Jurkat, Clone E6-1 (cell line): ENCODE data around the gene REXO5.
A peak's percentile ranks its signal among the peaks of the same experiment; 100 is the strongest.
"Not testable (repeated sequence)": the region's sequence is repeated elsewhere in the genome, so short reads cannot be mapped to it uniquely, and the experiment has no call there.

Source experiments
- DNase-seq: peaks from one replicate; pipeline ENCODE4 v3.0.0-alpha.2; 2011; ENCODE audit warnings: low read depth, low spot score
- H3K4me3 ChIP-seq: 2 replicates; pipeline ENCODE4 v1.5.1; 2011; ENCODE audit warnings: mild to moderate bottlenecking, low read length, control low read depth, moderate library complexity

The REXO5 gene

GRCh38 chr16:20791923-20792612 lies 14.3 kb upstream of the REXO5 start:
- DNase-seq = no peak
- H3K4me3 ChIP-seq = no peak overlapping the region

GRCh38 chr16:20798364-20798763 lies 8.0 kb upstream of the REXO5 start:
- no peak overlapping the region for H3K4me3 ChIP-seq
- peak; percentile 29 for DNase-seq

GRCh38 chr16:20799599-20799998 lies 6.7 kb upstream of the REXO5 start:
- no peak overlapping the region for H3K4me3 ChIP-seq
- DNase-seq = no peak

GRCh38 chr16:20801278-20801677 lies 5.0 kb upstream of the REXO5 start:
- no peak for DNase-seq
- no peak overlapping the region for H3K4me3 ChIP-seq

- no peak overlapping the region for H3K4me3 ChIP-seq
- no peak for DNase-seq
Observed at GRCh38 chr16:20803192-20803560, 3.2 kb upstream of the REXO5 start.

- no peak for DNase-seq
- no peak overlapping the region for H3K4me3 ChIP-seq
Observed at GRCh38 chr16:20803561-20804214, 2.6 kb upstream of the REXO5 start.

GRCh38 chr16:20805684-20806167 lies 601 bp upstream of the REXO5 start:
- not testable (repeated sequence) for DNase-seq, H3K4me3 ChIP-seq

GRCh38 chr16:20807862-20808261 lies 1.5 kb downstream of the REXO5 start:
- no peak for DNase-seq
- H3K4me3 ChIP-seq = no peak overlapping the region

GRCh38 chr16:20811889-20812439 lies 5.6 kb downstream of the REXO5 start:
- no peak for DNase-seq
- no peak overlapping the region for H3K4me3 ChIP-seq

- H3K4me3 ChIP-seq = no peak overlapping the region
- DNase-seq = no peak
Observed at GRCh38 chr16:20812510-20812909, 6.2 kb downstream of the REXO5 start.

- peak; percentile 85 for DNase-seq
- H3K4me3 ChIP-seq = peak overlapping the region; percentile 15
Observed at GRCh38 chr16:20814784-20815183, 8.5 kb downstream of the REXO5 start.

GRCh38 chr16:20818929-20819585 lies 12.7 kb downstream of the REXO5 start:
- DNase-seq = no peak
- no peak overlapping the region for H3K4me3 ChIP-seq

- no peak for DNase-seq
- no peak overlapping the region for H3K4me3 ChIP-seq
Observed at GRCh38 chr16:20821682-20822081, 15.4 kb downstream of the REXO5 start.

- peak; percentile 46 for DNase-seq
- no peak overlapping the region for H3K4me3 ChIP-seq
Observed at GRCh38 chr16:20822521-20823325, 16.4 kb downstream of the REXO5 start.

GRCh38 chr16:20826039-20826566 lies 19.8 kb downstream of the REXO5 start:
- H3K4me3 ChIP-seq = no peak overlapping the region

GRCh38 chr16:20829536-20829935 lies 23.2 kb downstream of the REXO5 start:
- no peak overlapping the region for H3K4me3 ChIP-seq
- no peak for DNase-seq

More at GRCh38 chr16:20826039-20826566, 19.8 kb downstream of the REXO5 start:
- DNase-seq = no peak

- no peak overlapping the region for H3K4me3 ChIP-seq
- DNase-seq = no peak
Observed at GRCh38 chr16:20830372-20830771, 24.0 kb downstream of the REXO5 start.

GRCh38 chr16:20833086-20833485 lies 26.8 kb downstream of the REXO5 start:
- DNase-seq = no peak

GRCh38 chr16:20838240-20838639 lies 31.9 kb downstream of the REXO5 start:
- DNase-seq = no peak
- no peak overlapping the region for H3K4me3 ChIP-seq

More at GRCh38 chr16:20833086-20833485, 26.8 kb downstream of the REXO5 start:
- no peak overlapping the region for H3K4me3 ChIP-seq
